DOHH2 (cell line): Measurements from ENCODE around the gene OR51B4.
"Not testable (repeated sequence)": the region's sequence is repeated elsewhere in the genome, so short reads cannot be mapped to it uniquely, and the experiment has no call there.

Source experiments
- H3F3A ChIP-seq: fragments of 200-600 bp; sonication (generic), shearing (Covaris generic); 2 replicates; pipeline ENCODE4 v1.6.0; 2016; ENCODE audit warnings: antibody characterized with exemption, mild to moderate bottlenecking; ENCODE audit not compliant: control insufficient read depth, insufficient read depth
- H3K27ac ChIP-seq: fragments of 200-600 bp; sonication (generic); 2 replicates; pipeline ENCODE4 v1.5.1; 2014; ENCODE audit warnings: low read depth, mild to moderate bottlenecking, low read length, moderate library complexity
- H3K27me3 ChIP-seq: fragments of 200-600 bp; sonication (generic); 2 replicates; pipeline ENCODE4 v1.6.1; 2014; ENCODE audit warnings: mild to moderate bottlenecking, low read length, mixed read lengths; ENCODE audit not compliant: control insufficient read depth
- H3K36me3 ChIP-seq: fragments of 200-600 bp; sonication (generic); 2 replicates; pipeline ENCODE4 v1.6.1; 2014; ENCODE audit warnings: mild to moderate bottlenecking, low read length, moderate library complexity, mixed read lengths; ENCODE audit not compliant: control insufficient read depth
- H3K4me1 ChIP-seq: fragments of 200-600 bp; sonication (generic); 2 replicates; pipeline ENCODE4 v1.6.1; 2014; ENCODE audit warnings: mild to moderate bottlenecking, low read length, mixed read lengths; ENCODE audit not compliant: control insufficient read depth
- H3K4me2 ChIP-seq: fragments of 200-600 bp; sonication (generic); 2 replicates; pipeline ENCODE4 v1.6.0; 2014; ENCODE audit warnings: mild to moderate bottlenecking, low read length, moderate library complexity
- H3K4me3 ChIP-seq: fragments of 200-600 bp; sonication (generic); 2 replicates; pipeline ENCODE4 v1.5.1; 2014; ENCODE audit warnings: mild to moderate bottlenecking, low read length, mixed read lengths
- H3K79me2 ChIP-seq: fragments of 200-600 bp; sonication (generic); 2 replicates; pipeline ENCODE4 v1.6.1; 2014; ENCODE audit warnings: mild to moderate bottlenecking, low read length, mixed read lengths; ENCODE audit not compliant: control insufficient read depth
- H3K9me2 ChIP-seq: fragments of 200-600 bp; sonication (generic); replicated peaks from 2 replicates; pipeline ENCODE4 v1.6.1; 2014; ENCODE audit warnings: mild to moderate bottlenecking, low read length, mixed read lengths; ENCODE audit not compliant: control insufficient read depth
- H3K9me3 ChIP-seq: fragments of 200-600 bp; sonication (generic); 2 replicates; pipeline ENCODE4 v1.6.1; 2014; ENCODE audit warnings: antibody characterized with exemption, low read length, mixed read lengths; ENCODE audit not compliant: control insufficient read depth, insufficient read depth
- H4K20me1 ChIP-seq: fragments of 200-600 bp; sonication (generic); 2 replicates; pipeline ENCODE4 v1.6.0; 2014; ENCODE audit warnings: low read depth, mild to moderate bottlenecking, antibody characterized with exemption, low read length, moderate library complexity; ENCODE audit not compliant: control insufficient read depth, insufficient read depth
- CTCF ChIP-seq: fragments of 200-600 bp; sonication (generic); IDR thresholded peaks from one replicate; pipeline ENCODE4 v1.5.1; 2014; ENCODE audit warnings: antibody characterized with exemption, mild to moderate bottlenecking, low read depth, low read length; ENCODE audit not compliant: poor library complexity, severe bottlenecking
- EZH2phosphoT487 ChIP-seq: fragments of 200-600 bp; sonication (generic); IDR thresholded peaks from 2 replicates; pipeline ENCODE4 v1.6.1; 2017; ENCODE audit warnings: borderline replicate concordance, mild to moderate bottlenecking, antibody characterized with exemption, low read length, moderate library complexity, mixed read lengths

The OR51B4 gene

GRCh38 chr11:5257296-5257695 is 44.5 kb downstream of the OR51B4 start:
- no peaks in the 10 kb centered on the region for H3K9me3 ChIP-seq
- no peak for TF ChIP-seq EZH2phosphoT487
- no peak for TF ChIP-seq CTCF
- no peaks in the 10 kb centered on the region for H3K36me3 ChIP-seq
- H4K20me1 ChIP-seq = no peaks in the 10 kb centered on the region
- no peaks in the 10 kb centered on the region for H3K79me2 ChIP-seq
- no peaks in the 10 kb centered on the region for H3K4me1 ChIP-seq
- no peaks in the 10 kb centered on the region for H3K9me2 ChIP-seq
- H3K4me2 ChIP-seq = no peak overlapping the region
- no peaks in the 10 kb centered on the region for H3K27me3 ChIP-seq
- no peaks in the 10 kb centered on the region for H3F3A ChIP-seq
- H3K27ac ChIP-seq = no peak overlapping the region
- no peak overlapping the region for H3K4me3 ChIP-seq

- not testable (repeated sequence) for H3F3A ChIP-seq, H3K4me3 ChIP-seq, H3K9me3 ChIP-seq, H3K27ac ChIP-seq, H3K9me2 ChIP-seq, H3K4me1 ChIP-seq, H3K27me3 ChIP-seq, H3K4me2 ChIP-seq, H3K36me3 ChIP-seq, H3K79me2 ChIP-seq, H4K20me1 ChIP-seq
Measured at GRCh38 chr11:5254646-5255413, 46.9 kb downstream of the OR51B4 start, which contains the start of gene HBG2. Gene HBG2 (minus strand): TSS chr11:5254781. CDS start chr11:5254728, 53 bp downstream.

- H3K79me2 ChIP-seq = not testable (repeated sequence)
Measured at GRCh38 chr11:5254023-5254422, 47.7 kb downstream of the OR51B4 start.

GRCh38 chr11:5253440-5253839 is 48.3 kb downstream of the OR51B4 start:
- not testable (repeated sequence) for H3K4me2 ChIP-seq, H3K4me1 ChIP-seq, H4K20me1 ChIP-seq, H3K79me2 ChIP-seq, H3K9me2 ChIP-seq, H3F3A ChIP-seq, H3K4me3 ChIP-seq, H3K27me3 ChIP-seq, H3K9me3 ChIP-seq, H3K36me3 ChIP-seq, H3K27ac ChIP-seq

More at GRCh38 chr11:5254023-5254422, 47.7 kb downstream of the OR51B4 start:
- H3K27ac ChIP-seq, H3K9me3 ChIP-seq, H3F3A ChIP-seq, H3K4me1 ChIP-seq, H3K27me3 ChIP-seq, H3K9me2 ChIP-seq, H3K36me3 ChIP-seq, H3K4me3 ChIP-seq, H3K4me2 ChIP-seq, H4K20me1 ChIP-seq: not testable (repeated sequence)

- no peaks in the 10 kb centered on the region for H3K4me1 ChIP-seq
- H3K9me3 ChIP-seq = no peaks in the 10 kb centered on the region
- H3K79me2 ChIP-seq = no peaks in the 10 kb centered on the region
- TF ChIP-seq CTCF (no peak), EZH2phosphoT487 (no peak)
- no peaks in the 10 kb centered on the region for H3K9me2 ChIP-seq
- no peaks in the 10 kb centered on the region for H4K20me1 ChIP-seq
- H3K27me3 ChIP-seq = no peaks in the 10 kb centered on the region
- H3K36me3 ChIP-seq = no peaks in the 10 kb centered on the region
- no peak overlapping the region for H3K4me2 ChIP-seq
- H3K27ac ChIP-seq = no peak overlapping the region
- H3F3A ChIP-seq = no peaks in the 10 kb centered on the region
- H3K4me3 ChIP-seq = no peak overlapping the region
Measured at GRCh38 chr11:5252919-5253265, 48.9 kb downstream of the OR51B4 start.
